Smooth muscle cell (in vitro differentiated cells): Measurements from ENCODE around the gene FRMD4B. TPM values are rescaled to one million over a fixed set of nuclear protein-coding genes. Genes with fewer than 3 reads are reported as not detected.

ENCODE experiments used
- DNase-seq: peaks from one replicate; lab custom pipeline; 2025; ENCODE audit not compliant: unreplicated experiment; lab: John Stamatoyannopoulos, UW
- H2AFZ ChIP-seq: fragments of 200-600 bp; sonication (generic); 2 replicates; pipeline ENCODE4 v1.6.0; 2016; ENCODE audit warnings: antibody characterized with exemption, low read depth, mild to moderate bottlenecking
- H3F3A ChIP-seq: fragments of 200-600 bp; sonication (generic); 2 replicates; pipeline ENCODE4 v1.6.0; 2017; ENCODE audit warnings: antibody characterized with exemption, low read depth
- H3K27ac ChIP-seq: fragments of 200-600 bp; sonication (generic); 2 replicates; pipeline ENCODE4 v1.5.1; 2016; ENCODE audit warnings: low read depth, mild to moderate bottlenecking
- H3K27me3 ChIP-seq: fragments of 200-600 bp; sonication (generic); 2 replicates; pipeline ENCODE4 v1.6.1; 2016; ENCODE audit warnings: low read depth, mild to moderate bottlenecking
- H3K36me3 ChIP-seq: fragments of 200-600 bp; sonication (generic); 2 replicates; pipeline ENCODE4 v1.5.1; 2016; ENCODE audit warnings: low read depth
- H3K4me1 ChIP-seq: fragments of 200-600 bp; sonication (generic); 2 replicates; pipeline ENCODE4 v1.5.1; 2016; ENCODE audit warnings: low read depth
- H3K4me2 ChIP-seq: fragments of 200-600 bp; sonication (generic); 2 replicates; pipeline ENCODE4 v1.6.0; 2016; ENCODE audit warnings: mild to moderate bottlenecking
- H3K4me3 ChIP-seq: fragments of 200-600 bp; sonication (generic); 2 replicates; pipeline ENCODE4 v1.5.1; 2016; ENCODE audit warnings: mild to moderate bottlenecking
- H3K79me2 ChIP-seq: fragments of 200-600 bp; sonication (generic); 2 replicates; pipeline ENCODE4 v1.6.0; 2016; ENCODE audit warnings: low read depth, mild to moderate bottlenecking
- H3K9ac ChIP-seq: fragments of 200-600 bp; sonication (generic); 2 replicates; pipeline ENCODE4 v1.6.0; 2016; ENCODE audit warnings: low read depth
- H3K9me3 ChIP-seq: fragments of 200-600 bp; sonication (generic); replicated peaks from 2 replicates; pipeline ENCODE4 v1.5.1; 2016; ENCODE audit warnings: low read depth
- H4K20me1 ChIP-seq: fragments of 200-600 bp; sonication (generic); 2 replicates; pipeline ENCODE4 v1.6.0; 2016; ENCODE audit warnings: low read depth
- WGBS: methylation state at CpG from one replicate; pipeline ENCODE4 v1.1.7; 2016; ENCODE audit warnings: low lambda C conversion rate; 5-methylcytosine and 5-hydroxymethylcytosine counted together
- polyA plus RNA-seq: library from polyadenylated mRNA; unstranded; fragments of >200 nt; fragmentation: Nextera tagmentation; extraction: Ambion mirVana; gene quantifications from 2 replicates; pipeline ENCODE4 v1.2.1, GENCODE V29; 2016
- total RNA-seq: library from RNA; depleted of rRNA; stranded (reverse); fragments of >200 nt; gene quantifications from 2 replicates; pipeline ENCODE4 v1.2.3, GENCODE V29; 2014
- TF ChIP-seq, protein P1 (sequence below): fragments of 200-600 bp; sonication (generic); IDR thresholded peaks from 2 replicates; pipeline ENCODE4 v1.5.1; 2017; ENCODE audit warnings: borderline replicate concordance, mild to moderate bottlenecking, antibody characterized with exemption; ENCODE audit not compliant: insufficient read depth, poor library complexity, severe bottlenecking

FRMD4B gene
- total and polyA plus RNA-seq, 2 experiments from 2014 or later, result 3.7 to 24.3 TPM

DNA sequence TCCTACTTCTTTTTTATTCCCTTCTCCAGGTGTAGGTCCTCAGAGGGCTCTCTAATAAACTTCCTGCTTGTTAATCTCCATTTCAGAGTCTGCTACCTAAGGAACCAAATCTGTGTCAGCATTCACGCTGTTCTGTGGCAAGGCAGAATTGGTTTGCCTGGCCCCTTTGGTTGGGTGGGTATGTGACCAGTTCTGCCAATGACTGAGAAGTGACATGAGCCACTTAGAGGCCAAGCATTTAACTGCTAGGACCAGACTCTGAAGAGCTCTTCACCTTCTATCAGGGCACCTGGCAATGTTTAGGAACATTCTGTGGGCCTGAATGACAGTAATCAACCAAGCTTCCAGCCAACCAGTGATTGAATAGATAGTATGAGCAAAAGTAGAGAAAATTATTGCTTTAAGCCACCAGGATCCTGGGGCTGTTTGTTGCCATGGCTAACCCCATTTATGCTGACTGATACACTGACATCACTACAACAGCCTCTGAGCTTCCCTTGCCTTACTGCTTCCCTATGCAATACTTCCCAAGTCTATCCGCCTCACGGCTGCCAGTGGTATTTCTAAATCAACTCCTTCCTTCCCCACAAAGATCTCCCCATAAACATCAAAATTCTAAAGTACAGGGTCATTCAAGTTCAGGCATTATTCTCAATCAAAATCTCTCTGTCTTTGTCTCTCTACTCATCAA, 7.6 kb downstream of the FRMD4B start:
- no peaks in the 10 kb centered on the region for H3K36me3 ChIP-seq
- H3K9me3 ChIP-seq, result no peaks in the 10 kb centered on the region
- H2AFZ ChIP-seq, result no peak overlapping the region
- no peaks in the 10 kb centered on the region for H3K79me2 ChIP-seq
- H3F3A ChIP-seq, result no peaks in the 10 kb centered on the region
- TF ChIP-seq, protein P1, sequence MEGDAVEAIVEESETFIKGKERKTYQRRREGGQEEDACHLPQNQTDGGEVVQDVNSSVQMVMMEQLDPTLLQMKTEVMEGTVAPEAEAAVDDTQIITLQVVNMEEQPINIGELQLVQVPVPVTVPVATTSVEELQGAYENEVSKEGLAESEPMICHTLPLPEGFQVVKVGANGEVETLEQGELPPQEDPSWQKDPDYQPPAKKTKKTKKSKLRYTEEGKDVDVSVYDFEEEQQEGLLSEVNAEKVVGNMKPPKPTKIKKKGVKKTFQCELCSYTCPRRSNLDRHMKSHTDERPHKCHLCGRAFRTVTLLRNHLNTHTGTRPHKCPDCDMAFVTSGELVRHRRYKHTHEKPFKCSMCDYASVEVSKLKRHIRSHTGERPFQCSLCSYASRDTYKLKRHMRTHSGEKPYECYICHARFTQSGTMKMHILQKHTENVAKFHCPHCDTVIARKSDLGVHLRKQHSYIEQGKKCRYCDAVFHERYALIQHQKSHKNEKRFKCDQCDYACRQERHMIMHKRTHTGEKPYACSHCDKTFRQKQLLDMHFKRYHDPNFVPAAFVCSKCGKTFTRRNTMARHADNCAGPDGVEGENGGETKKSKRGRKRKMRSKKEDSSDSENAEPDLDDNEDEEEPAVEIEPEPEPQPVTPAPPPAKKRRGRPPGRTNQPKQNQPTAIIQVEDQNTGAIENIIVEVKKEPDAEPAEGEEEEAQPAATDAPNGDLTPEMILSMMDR, result no peak
- H3K9ac ChIP-seq, result no peak overlapping the region
- H4K20me1 ChIP-seq, result no peaks in the 10 kb centered on the region
- 95% methylated on average over 3 of the region's 3 CpGs for WGBS
- no peak for DNase-seq
- no peaks in the 10 kb centered on the region for H3K4me1 ChIP-seq
- H3K4me2 ChIP-seq, result no peak overlapping the region
- H3K4me3 ChIP-seq, result no peak overlapping the region
- H3K27me3 ChIP-seq, result no peaks in the 10 kb centered on the region
- H3K27ac ChIP-seq, result no peak overlapping the region

DNA sequence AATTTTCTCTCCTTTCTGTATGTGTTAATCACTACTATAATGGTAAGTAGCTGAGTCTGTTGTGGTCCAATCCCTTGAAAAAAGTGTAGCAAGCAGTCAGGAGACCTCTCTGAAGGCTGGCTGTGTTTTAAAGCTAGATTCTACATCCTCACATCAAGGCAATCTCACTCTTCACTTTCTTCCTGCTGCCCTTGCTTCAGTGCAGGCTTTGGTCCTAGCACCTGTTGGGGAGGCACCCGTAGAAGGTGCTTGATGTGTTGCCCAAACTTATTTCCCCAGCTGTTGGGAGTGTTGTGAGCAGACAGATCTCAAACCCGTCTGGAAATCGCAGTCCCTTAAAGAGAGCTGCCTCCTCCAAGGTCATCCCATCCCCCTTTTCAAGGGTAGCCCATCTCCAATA, 8.6 kb downstream of the FRMD4B start:
- WGBS, result 81% methylated on average over 3 of the region's 3 CpGs
- no peaks in the 10 kb centered on the region for H3K79me2 ChIP-seq
- H3K27ac ChIP-seq, result no peak overlapping the region
- no peak overlapping the region for H3K4me2 ChIP-seq
- DNase-seq, result no peak
- no peaks in the 10 kb centered on the region for H4K20me1 ChIP-seq
- H3K36me3 ChIP-seq, result no peaks in the 10 kb centered on the region
- TF ChIP-seq, protein P1, result no peak
- no peaks in the 10 kb centered on the region for H3K9me3 ChIP-seq
- H2AFZ ChIP-seq, result no peak overlapping the region
- no peaks in the 10 kb centered on the region for H3K4me1 ChIP-seq
- H3K4me3 ChIP-seq, result no peak overlapping the region
- no peaks in the 10 kb centered on the region for H3F3A ChIP-seq
- no peak overlapping the region for H3K9ac ChIP-seq
- H3K27me3 ChIP-seq, result peaks cover 3% of the 10 kb centered on the region

DNA sequence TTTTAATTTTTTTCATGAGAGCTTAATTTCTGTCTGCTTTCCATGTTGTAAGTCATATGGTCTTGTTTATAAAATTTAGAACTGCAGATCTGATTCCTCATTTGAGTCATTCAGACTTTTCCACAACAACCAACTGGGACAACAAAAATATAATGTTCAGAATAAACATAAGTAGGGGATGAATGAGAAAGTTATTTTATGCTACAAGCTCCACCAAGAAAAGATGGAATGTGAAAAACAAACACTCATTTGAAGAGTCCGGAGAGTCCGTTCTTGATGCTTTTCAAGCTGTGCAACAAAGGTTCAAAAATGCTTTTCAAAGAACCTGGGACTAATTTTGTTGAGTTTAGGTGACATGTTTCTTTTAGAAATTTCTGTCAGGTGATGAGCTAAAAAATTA, 9.2 kb downstream of the FRMD4B start:
- Histone ChIP-seq H2AFZ (no peak overlapping the region), H3K9me3 (no peaks in the 10 kb centered on the region), H3F3A (no peaks in the 10 kb centered on the region), H3K4me3 (no peak overlapping the region), H3K36me3 (no peaks in the 10 kb centered on the region), H3K4me2 (no peak overlapping the region), H3K9ac (no peak overlapping the region), H3K4me1 (no peaks in the 10 kb centered on the region), H4K20me1 (no peaks in the 10 kb centered on the region), H3K27ac (no peak overlapping the region), H3K27me3 (peaks cover 3% of the 10 kb centered on the region), H3K79me2 (no peaks in the 10 kb centered on the region)
- DNase-seq, result no peak
- TF ChIP-seq, protein P1, result no peak
- WGBS, result 95% methylated on average over 2 of the region's 2 CpGs

DNA sequence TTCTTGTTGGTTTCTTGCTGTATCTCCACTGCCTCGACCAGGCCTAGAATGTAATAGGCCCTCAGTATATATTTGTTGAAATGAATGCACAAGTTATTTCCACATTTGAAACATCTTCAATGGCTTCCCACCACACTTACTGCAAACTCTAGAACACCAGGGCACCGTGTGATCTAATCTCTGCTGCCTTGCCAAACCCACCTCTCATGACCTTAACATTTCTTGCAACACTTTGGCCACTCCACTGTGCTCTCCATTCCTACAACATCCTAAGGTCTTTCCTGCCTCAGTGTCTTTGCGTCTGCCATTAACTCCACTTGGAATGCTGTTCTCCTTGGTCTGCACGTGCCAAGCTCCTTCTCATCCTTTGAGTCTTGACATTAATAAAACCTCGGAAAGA, 14.1 kb downstream of the FRMD4B start:
- Histone ChIP-seq H3K4me3 (no peak overlapping the region), H2AFZ (no peak overlapping the region), H3K9ac (no peak overlapping the region), H3K36me3 (no peaks in the 10 kb centered on the region), H4K20me1 (no peaks in the 10 kb centered on the region), H3F3A (no peaks in the 10 kb centered on the region), H3K4me1 (no peaks in the 10 kb centered on the region), H3K27me3 (peaks cover 3% of the 10 kb centered on the region), H3K27ac (no peak overlapping the region), H3K4me2 (no peak overlapping the region), H3K79me2 (no peaks in the 10 kb centered on the region), H3K9me3 (no peaks in the 10 kb centered on the region)
- 92% methylated on average over 5 of the region's 5 CpGs for WGBS
- DNase-seq, result no peak
- TF ChIP-seq, protein P1, result no peak
